Measurements from ENCODE around the gene TTC19.
"Not testable (repeated sequence)": the region's sequence is repeated elsewhere in the genome, so short reads cannot be mapped to it uniquely, and the experiment has no call there.

Gene TTC19

DNA sequence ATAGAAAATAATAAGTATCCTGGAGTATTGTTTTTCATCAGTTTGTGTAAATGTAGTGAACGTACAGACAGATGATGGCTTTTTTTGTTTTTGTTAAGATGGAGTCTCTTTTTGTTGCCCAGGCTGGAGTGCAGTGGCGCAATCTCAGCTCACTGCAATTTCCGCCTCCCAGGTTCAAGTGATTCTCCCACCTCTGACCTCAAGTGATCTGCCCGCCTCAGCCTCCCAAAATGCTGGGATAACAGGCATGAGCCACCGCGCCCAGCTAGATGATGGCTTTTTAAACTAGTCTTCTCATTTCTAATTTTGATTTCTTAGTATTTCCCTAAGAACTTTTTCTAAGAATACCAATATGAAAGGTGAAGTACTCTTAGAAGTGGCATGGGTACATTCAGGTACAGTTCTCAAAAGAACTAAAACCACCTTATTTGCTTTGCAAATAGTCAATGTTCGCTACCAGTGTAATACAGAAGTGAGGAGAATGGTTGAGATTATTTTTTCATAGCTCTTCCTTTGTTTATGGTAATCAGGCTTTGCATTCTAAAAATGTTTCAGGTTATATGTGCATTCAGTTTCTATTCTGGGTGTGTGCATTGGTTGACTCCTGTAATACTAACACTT is 34.2 kb downstream of the TTC19 start:
- DNase-seq, result no peak

DNA sequence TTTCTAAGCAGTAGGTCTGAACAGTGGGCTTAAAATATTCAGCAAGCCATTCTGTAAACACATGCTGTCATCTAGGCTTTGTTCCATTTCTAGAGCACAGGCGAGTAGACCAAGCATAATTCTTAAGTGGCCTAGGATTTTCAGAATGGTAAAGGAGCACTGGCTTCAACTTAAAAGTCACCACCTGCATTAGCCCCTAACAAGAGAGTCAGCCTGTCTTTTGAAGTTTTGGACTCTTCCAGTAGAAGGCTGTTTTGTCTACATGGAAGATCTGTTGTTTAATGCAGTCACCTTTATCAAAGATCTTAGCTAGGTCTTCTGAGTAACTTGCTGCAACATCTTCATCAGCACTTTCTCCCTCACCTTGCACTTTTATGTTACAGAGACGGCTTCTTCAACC is 36.6 kb downstream of the TTC19 start:
- DNase-seq, result no peak

DNA sequence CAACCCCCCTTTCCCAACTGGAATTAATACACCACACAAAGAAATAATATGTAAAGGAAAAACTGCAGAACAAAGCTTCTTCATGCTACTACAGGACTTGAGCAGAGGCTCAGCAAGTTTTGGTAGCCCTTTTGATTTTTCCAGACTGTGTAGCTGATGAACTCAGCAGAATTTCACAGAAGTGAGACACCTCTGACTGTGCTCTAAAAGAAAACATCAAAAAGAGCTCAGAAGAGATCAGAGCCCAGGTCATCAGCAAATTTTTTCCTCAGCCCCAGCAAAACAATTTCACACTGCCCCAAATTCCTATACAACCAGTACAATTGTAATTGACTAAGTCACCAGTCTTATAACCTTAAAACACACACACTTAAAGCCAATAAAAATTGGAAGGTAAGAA is 38.0 kb downstream of the TTC19 start:
- no peak for DNase-seq

DNA sequence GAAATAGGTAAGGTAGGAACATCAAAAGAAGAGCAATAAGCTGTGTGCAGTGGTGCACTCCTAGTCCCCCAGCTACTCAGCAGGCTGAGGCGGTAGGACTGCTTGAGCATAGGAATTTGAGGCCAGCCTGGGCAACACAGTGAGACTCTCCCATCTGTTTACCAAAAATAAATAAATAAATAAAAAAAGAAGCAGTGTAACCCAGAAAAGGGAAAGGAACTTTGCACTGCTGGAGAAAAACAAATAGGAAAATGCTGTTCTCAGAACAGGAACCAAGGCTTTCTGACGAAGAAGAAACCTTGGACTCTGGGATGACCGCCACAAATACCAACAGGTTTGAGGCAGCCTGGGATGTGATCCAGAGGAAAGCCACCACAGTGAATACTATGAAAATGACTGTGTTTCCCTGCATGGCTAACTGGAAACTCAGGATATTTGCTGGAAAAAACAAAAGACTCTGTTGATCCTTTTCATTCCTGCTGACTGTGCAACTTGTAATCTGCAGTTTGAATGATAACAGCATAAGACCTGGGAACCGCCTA is 41.2 kb downstream of the TTC19 start:
- no peak for DNase-seq

DNA sequence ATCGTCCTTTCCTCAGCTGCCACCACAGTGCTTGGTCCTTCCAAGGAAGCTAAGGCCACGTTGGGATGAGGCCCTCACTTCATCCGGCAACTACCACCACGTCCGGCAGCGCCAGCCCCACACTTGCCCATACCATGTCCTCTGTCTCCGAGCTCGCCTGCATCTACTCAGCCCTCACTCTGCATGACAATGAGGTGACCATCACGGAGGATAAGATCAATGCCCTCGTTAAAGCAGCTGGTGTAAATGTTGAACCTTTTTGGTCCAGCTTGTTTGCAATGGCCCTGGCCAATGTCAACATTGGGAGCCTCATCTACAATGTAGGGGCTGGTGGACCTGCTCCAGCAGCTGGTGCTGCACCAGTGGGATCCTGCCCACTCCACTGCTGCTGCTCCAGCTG is 44.9 kb downstream of the TTC19 start:
- no peak for DNase-seq

DNA sequence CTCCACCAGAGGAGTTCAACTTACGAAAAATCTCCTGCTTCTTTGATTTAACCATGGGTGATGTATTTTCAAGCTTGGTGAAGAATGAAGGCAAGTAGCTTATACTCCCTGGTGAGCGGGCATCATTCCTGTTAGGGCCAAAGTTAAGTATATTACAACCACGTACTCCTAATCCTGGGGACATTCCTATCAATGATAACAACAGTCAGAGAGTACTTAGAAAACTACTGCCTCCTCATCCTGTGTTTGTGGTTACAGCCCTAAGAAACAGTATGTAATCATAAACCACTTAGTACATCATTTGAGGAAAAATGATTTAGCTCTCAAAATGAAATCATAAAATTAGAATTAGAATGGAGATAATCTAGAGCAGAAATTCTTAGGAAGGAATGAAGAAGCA is 47.3 kb downstream of the TTC19 start:
- DNase-seq, result no peak

DNA sequence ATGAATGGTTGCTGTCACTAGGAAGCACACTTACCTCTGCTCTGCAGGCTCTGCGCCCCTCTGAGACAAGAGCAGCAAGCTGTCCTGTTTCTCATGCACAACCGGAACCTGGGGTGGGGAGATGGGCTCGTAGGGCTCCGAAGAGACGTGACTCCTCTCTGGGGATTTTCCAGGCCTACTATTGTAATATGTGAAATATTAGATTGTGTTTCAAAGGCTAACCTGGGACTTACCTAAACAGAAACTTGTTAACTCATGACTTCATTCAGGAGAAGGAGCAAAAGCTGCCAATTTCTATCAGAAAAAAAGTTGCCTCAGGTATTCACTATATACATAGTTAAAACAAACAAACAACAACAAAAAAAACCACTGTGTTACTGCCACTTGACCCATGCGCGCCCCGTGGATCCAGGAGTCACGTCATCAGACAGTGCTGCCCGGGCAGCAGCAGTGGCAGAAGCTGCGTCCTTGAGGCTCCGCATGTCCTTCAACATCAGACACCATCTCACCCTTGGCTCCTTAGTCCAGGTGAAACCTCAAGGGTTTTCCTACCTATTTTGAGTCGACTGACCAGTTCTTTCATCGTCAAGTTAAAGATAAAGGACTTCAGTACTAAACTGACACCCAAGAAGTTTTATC is 49.3 kb downstream of the TTC19 start:
- DNase-seq, result no peak

DNA sequence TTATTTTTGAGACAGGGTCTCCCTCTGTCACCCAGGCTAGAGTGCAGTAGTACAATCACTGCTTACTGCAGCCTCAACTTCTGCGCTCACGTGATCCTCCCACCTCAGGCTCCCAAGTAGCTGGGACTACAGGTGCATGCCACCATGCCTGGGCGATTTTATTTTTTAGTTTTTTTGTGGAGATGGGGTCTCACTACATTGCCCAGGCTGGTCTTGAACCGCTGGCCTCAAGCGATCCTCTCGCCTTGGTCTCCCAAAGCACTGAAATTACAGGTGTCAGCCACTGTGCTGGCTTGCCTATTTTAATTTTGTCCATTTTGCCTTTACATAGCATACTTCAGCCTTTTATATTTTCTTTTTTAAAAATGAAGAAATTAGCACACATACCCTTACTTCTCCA is 51.2 kb downstream of the TTC19 start:
- no peak for DNase-seq

DNA sequence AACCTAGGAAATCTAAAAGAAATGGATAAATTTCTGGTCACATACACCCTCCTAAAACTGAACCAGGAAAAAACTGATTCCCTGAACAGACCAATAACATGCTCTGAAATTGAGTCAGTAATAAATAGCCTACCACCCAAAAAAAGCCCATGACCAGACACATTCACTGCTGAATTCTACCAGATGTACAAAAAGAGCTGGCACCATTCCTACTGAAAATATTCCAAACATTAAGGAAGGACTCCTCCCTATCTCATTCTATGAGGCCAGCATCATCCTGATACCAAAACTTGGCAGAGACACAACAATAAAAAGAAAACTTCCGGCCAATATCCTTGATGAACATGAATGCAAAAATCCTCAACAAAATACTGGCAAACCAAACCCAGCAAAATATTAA is 52.9 kb downstream of the TTC19 start:
- no peak for DNase-seq

DNA sequence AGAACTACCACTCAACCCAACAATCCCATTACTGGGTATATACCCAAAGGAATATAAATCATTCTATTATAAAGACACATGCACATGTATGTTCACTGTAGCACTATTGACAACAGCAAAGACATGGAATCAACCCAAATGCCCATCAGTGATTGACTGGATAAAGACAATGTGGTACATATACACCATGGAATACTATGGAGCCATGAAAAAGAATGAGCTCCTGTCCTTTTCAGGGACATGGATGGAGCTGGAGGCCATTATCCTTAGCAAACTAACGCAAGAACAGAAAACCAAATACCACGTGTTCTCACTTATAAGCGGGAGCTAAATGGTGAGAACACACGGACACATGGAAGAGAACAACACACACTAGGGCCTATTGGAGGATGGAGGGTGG is 55.5 kb downstream of the TTC19 start:
- DNase-seq, result not testable (repeated sequence)

DNA sequence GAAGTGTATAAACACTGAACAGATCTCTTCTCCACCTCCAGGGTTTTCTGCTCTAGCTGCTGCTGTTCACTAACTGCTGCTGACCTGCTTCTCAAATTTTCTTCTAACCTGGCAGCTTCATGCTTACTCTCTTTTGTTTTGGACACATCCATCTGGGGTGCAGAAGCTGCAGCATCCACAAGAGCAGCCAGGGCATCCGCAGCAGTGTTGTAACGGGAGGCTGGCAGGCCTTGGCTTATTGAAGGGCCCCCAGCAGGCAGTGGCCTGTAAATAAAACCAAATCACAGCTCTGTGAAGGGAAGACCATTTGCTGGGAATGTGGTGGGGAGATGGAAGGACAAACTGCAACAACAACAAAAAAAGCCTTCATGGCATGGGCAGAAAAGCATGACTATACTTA is 62.0 kb downstream of the TTC19 start:
- no peak for DNase-seq

DNA sequence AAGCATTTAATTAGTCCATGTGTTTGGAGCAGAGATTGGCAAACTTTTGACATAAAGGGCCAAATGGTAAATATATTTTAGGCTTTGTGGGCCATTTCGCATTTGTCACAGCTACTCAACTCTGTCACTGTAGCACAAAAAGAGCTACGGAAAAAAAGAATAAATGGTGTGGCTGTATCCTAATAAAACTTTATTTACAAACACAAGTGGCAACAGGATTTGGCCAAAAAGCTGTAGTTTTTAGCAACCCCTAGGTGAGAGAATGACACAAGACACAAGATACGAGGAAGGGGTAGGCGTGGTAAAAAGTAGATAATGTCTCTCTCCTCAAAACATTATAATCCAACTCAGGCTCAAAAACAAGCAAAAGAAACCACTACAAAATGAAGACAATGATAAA is 66.5 kb downstream of the TTC19 start:
- no peak for DNase-seq

DNA sequence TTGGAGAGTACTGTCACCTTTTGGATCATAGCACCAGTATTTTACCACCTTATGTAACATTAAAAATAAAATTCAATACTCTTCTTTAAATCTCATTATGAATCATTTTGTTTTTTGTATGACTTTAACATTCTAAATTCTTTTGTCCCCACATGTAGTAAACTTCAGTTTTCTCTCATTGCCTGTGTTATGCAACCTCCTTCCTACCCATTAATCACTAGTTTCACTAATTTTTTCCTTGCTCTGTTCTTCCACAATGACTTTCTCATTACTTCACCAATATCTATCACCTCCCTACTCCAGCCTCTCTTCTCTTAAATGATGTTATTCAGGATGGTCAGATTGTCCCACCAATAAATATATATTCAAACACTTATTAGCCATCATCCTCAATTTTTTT is 68.7 kb downstream of the TTC19 start:
- DNase-seq, result no peak

DNA sequence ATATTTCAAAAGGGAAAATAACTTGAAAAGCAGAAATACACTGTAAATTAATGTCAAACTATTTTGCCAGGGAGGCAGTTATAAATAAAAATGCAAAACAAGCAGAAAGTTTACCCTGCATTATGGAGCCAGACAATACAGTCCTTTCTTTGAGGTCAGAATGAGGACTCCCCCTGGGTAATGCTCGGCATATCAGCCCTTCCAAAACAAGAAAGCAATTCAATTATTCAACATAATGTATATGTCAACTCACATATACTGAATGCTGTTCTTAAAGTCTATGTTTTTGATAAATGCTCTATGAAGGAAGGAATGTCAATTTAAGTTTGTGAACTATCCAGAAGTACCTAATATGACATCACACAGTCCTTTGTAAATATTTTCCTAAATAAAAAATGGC is 72.4 kb downstream of the TTC19 start:
- DNase-seq, result no peak

DNA sequence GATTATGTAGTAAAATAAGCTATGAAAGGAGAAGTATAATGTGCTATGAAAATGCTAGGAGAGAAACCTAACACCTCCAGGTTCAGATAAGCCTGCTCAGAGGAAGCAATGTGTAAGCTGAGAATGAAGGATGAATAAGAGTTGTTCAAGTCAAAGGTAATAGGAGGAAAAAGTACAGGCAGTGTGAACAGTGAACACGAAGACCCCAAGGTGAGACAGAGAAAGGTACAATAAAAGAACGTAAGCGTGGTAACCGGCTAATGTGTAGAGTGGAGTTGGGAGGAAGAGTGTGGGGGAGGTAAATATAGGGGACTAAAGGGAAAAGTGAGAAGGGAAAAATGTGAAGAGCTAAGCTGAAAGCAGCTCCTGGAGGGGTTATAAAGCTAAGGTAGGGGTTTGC is 74.2 kb downstream of the TTC19 start:
- no peak for DNase-seq

DNA sequence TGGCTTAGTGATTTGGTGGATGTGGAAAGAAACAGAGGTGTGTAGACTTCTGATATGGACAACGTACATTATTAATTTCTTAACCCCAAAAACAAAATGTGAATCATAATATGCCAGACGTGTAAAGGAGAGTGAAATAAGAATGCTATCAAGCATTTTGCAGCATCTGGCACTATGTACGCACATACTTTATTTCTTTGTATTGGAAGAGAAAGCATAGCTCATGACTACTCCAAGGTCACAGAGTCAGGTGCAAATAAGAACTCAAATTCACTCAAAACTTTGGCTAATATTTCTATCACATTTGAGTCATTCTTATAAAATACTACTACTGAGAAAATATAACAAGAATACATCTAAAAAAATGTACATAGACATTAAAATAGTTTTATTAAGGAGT is 74.8 kb downstream of the TTC19 start:
- no peak for DNase-seq

DNA sequence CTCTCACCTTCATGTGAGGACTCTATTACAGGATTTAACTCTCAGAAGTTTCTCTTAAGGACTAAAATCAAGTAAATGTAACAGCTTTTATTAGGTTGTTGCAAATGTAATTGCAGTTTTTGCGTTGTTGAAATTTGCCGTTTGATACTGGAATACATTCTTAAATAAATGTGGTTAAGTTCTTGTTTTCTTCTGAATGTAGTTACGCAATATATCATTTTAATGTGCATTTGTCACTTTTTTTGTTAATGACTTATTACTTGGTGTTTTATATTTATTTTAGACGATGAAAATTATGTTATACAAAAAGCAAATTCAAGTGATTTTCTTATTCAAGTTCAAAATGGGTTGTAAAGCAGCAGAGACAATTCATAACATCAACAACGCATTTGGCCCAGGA is 76.3 kb downstream of the TTC19 start:
- DNase-seq, result no peak
